ENCODE data around the gene ARPC5L. TPM values are rescaled to one million over a fixed set of nuclear protein-coding genes. Genes with fewer than 3 reads are reported as not detected.

ARPC5L gene
- total and polyA plus RNA-seq, 2 of the 13 experiments (the other 11 are each of a cell fraction or from before 2014, with no cell fraction given), result 29.9 to 33.8 TPM

- no peak for TF ChIP-seq MIXL1 (CRISPR knock-in tag; IDR thresholded peaks at IDR 0.05)
- TF ChIP-seq ZNF235 (CRISPR knock-in tag; IDR thresholded peaks at IDR 0.05; ENCODE audit: borderline replicate concordance), result no peak
- TF ChIP-seq ZBTB40 (IDR thresholded peaks at IDR 0.05), result no peak
- no peak for TF ChIP-seq ZBTB40 (CRISPR knock-in tag; IDR thresholded peaks at IDR 0.05)
- no peak for TF ChIP-seq ZGPAT (CRISPR knock-in tag; IDR thresholded peaks at IDR 0.05)
- no peak for TF ChIP-seq ZNF280D (CRISPR knock-in tag; IDR thresholded peaks at IDR 0.05)
These were observed 13.6 kb downstream of the ARPC5L start (continued) for GRCh38 chr9:124875501-124875900.
